ENCODE results near the gene TSC1. TPM values are rescaled to one million over a fixed set of nuclear protein-coding genes. Genes with fewer than 3 reads are reported as not detected.

TSC1 gene
- total and polyA plus RNA-seq, 10 of the 15 experiments (the other 5 are each of a cell fraction or from before 2014, with no cell fraction given), result 4.0 to 48.0 (median 14.9) TPM

DNA sequence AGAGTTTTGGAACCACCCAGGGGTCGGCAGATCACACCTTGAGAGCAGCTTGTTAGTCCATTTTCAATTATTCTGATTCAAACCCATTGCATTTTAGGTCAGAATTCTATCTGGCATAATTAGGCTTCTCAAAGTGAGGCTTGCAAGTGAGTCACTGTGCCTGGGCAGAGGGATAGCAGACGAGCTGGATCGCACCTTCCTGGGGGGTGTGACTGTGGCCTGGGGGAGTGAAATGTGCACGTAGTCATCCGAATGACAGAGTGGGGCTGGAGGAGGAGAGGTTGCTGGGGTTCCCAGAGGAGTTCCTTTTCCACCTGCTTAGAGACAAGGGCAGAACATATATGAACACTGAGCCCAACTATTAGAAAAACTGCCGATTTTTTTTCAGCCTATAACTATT is 34.0 kb downstream of the TSC1 start (continued):
- TF ChIP-seq, protein P1, sequence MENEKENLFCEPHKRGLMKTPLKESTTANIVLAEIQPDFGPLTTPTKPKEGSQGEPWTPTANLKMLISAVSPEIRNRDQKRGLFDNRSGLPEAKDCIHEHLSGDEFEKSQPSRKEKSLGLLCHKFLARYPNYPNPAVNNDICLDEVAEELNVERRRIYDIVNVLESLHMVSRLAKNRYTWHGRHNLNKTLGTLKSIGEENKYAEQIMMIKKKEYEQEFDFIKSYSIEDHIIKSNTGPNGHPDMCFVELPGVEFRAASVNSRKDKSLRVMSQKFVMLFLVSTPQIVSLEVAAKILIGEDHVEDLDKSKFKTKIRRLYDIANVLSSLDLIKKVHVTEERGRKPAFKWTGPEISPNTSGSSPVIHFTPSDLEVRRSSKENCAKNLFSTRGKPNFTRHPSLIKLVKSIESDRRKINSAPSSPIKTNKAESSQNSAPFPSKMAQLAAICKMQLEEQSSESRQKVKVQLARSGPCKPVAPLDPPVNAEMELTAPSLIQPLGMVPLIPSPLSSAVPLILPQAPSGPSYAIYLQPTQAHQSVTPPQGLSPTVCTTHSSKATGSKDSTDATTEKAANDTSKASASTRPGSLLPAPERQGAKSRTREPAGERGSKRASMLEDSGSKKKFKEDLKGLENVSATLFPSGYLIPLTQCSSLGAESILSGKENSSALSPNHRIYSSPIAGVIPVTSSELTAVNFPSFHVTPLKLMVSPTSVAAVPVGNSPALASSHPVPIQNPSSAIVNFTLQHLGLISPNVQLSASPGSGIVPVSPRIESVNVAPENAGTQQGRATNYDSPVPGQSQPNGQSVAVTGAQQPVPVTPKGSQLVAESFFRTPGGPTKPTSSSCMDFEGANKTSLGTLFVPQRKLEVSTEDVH (IDR thresholded peaks at IDR 0.05; ENCODE audit: low read depth, partially characterized antibody), result no peak
- TF ChIP-seq, protein P2, sequence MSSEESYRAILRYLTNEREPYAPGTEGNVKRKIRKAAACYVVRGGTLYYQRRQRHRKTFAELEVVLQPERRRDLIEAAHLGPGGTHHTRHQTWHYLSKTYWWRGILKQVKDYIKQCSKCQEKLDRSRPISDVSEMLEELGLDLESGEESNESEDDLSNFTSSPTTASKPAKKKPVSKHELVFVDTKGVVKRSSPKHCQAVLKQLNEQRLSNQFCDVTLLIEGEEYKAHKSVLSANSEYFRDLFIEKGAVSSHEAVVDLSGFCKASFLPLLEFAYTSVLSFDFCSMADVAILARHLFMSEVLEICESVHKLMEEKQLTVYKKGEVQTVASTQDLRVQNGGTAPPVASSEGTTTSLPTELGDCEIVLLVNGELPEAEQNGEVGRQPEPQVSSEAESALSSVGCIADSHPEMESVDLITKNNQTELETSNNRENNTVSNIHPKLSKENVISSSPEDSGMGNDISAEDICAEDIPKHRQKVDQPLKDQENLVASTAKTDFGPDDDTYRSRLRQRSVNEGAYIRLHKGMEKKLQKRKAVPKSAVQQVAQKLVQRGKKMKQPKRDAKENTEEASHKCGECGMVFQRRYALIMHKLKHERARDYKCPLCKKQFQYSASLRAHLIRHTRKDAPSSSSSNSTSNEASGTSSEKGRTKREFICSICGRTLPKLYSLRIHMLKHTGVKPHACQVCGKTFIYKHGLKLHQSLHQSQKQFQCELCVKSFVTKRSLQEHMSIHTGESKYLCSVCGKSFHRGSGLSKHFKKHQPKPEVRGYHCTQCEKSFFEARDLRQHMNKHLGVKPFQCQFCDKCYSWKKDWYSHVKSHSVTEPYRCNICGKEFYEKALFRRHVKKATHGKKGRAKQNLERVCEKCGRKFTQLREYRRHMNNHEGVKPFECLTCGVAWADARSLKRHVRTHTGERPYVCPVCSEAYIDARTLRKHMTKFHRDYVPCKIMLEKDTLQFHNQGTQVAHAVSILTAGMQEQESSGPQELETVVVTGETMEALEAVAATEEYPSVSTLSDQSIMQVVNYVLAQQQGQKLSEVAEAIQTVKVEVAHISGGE (CRISPR knock-in tag; IDR thresholded peaks at IDR 0.05), result no peak
- no peak for TF ChIP-seq NR2F1 (conservative IDR thresholded peaks at IDR 0.05)
- TF ChIP-seq CEBPB (IDR thresholded peaks at IDR 0.05; ENCODE audit: borderline replicate concordance in 1 of 2, low read depth in 2 of 2, low read length in 2 of 2), result no peak
- TF ChIP-seq MXI1 (IDR thresholded peaks at IDR 0.05; ENCODE audit: low read depth, low read length), result no peak

DNA sequence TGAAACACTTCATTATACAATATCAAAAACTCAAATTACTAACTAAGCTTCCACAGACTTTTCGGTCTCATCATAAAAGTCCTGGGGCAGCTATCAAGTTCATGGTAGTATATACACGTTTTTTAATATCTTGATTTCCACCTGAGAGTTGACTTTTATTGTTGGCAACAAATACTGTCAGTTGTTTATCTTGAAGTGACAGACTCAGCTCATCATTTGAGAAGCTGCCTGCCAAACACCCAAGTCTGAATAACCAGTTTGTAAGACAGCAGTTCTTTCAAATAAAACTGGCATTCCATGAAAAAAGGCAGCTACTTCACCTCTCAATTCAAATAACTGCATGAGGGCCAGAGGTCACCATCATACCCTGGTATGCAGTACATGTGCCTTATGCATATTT is 35.1 kb downstream of the TSC1 start:
- ATAC-seq (no peak), DNase-seq (ENCODE audit: low read depth, low spot score) (no peak), FAIRE-seq (no peak)
- Histone ChIP-seq H3K36me3 (ENCODE audit: control insufficient read depth in 2 of 2, insufficient read depth in 2 of 2, low read length in 1 of 2) (peaks cover 4 to 11% of the 10 kb centered on the region in 2 experiments; a peak in 3 of 4 replicates), H3K4me3 (no peak overlapping the region), H3K27me3 (replicated peaks in 1 of 2; ENCODE audit: control insufficient read depth in 2 of 2, insufficient read depth in 2 of 2, low read length in 1 of 2) (no peaks in the 10 kb centered on the region), H4K20me1 (ENCODE audit: control insufficient read depth, insufficient read depth) (no peaks in the 10 kb centered on the region), H3K79me2 (ENCODE audit: control insufficient read depth, insufficient read depth, low read length) (no peaks in the 10 kb centered on the region), H3K27ac (ENCODE audit: control insufficient read depth, insufficient read depth) (no peak overlapping the region), H3K9me3 (replicated peaks; ENCODE audit: control insufficient read depth, insufficient read depth, low read length) (no peaks in the 10 kb centered on the region), H3K4me2 (ENCODE audit: control insufficient read depth, insufficient read depth) (no peak overlapping the region), H3K4me1 (ENCODE audit: control insufficient read depth, insufficient read depth, low read length) (no peaks in the 10 kb centered on the region), H2AFZ (ENCODE audit: control insufficient read depth, low read depth, low read length) (no peak overlapping the region), H3K9ac (ENCODE audit: control insufficient read depth, insufficient read depth, low read length) (no peak overlapping the region)
- WGBS (ENCODE audit: insufficient coverage, insufficient replicate concordance, low lambda C conversion rate, missing lambda C conversion rate), result 83% methylated on average over 2 of the region's 2 CpGs
- intact Hi-C loops (cut with micrococcal nuclease; ENCODE audit: unreplicated experiment), result loop anchor here (10.0 kb wide), 2 partner anchors 235 to 405 kb away; partner anchors contain the start of gene GTF3C4
- in situ Hi-C loops (cut with MboI), result no loop called here
- SMC1A ChIA-PET (ENCODE audit: uncharacterized antibody, unreplicated experiment), result interaction anchor here (1.2 kb wide), 1 partner anchor 9 kb away, joined by 4 read pairs; no protein-coding TSS in a partner anchor
- no TSS peak for BruUV-seq (replicated peaks)
- POLR2A ChIA-PET, result interaction anchor here (0.5 to 0.8 kb wide), 2 partner anchors 61 to 420 kb away, joined by 3 read pairs; no protein-coding TSS in a partner anchor
- RAD21 ChIA-PET (ENCODE audit: unreplicated experiment), result no interaction called here
- TF ChIP-seq, protein P3, sequence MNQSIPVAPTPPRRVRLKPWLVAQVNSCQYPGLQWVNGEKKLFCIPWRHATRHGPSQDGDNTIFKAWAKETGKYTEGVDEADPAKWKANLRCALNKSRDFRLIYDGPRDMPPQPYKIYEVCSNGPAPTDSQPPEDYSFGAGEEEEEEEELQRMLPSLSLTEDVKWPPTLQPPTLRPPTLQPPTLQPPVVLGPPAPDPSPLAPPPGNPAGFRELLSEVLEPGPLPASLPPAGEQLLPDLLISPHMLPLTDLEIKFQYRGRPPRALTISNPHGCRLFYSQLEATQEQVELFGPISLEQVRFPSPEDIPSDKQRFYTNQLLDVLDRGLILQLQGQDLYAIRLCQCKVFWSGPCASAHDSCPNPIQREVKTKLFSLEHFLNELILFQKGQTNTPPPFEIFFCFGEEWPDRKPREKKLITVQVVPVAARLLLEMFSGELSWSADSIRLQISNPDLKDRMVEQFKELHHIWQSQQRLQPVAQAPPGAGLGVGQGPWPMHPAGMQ (IDR thresholded peaks at IDR 0.05; ENCODE audit: borderline replicate concordance), result no peak
- TF ChIP-seq NR2C2 (IDR thresholded peaks at IDR 0.05; ENCODE audit: borderline replicate concordance, control insufficient read depth, insufficient read length, low read depth), result no peak
- CTCF ChIA-PET, result interaction anchor here (3.3 kb wide), 1 partner anchor 9 kb away, joined by 24 read pairs; no protein-coding TSS in a partner anchor
